GM12878 (cell line): ENCODE data around the gene SHISA2. TPM values are rescaled to one million over a fixed set of nuclear protein-coding genes. Genes with fewer than 3 reads are reported as not detected.

Experiments
- ATAC-seq: fragments of 200-7000 bp; cut with Tn5 transposase; 3 replicates; pipeline ENCODE4 v1.9.1; 2020; ENCODE audit warnings: mild to moderate bottlenecking, moderate library complexity
- BruUV-seq: library from RNA; stranded (reverse); fragments of 400-500 nt; replicated peaks from 2 replicates; lab custom pipeline; 2021; lab: Mats Ljungman, UMichigan
- CTCF ChIA-PET: fragments of 300-600 bp; sonication (Branson Sonifier 250); formaldehyde crosslinking; extraction: SDS; loops from one replicate; lab custom pipeline; 2021; ENCODE audit warnings: inconsistent platforms; lab: Yijun Ruan, JAX
- POLR2A ChIA-PET: fragments of 350-600 bp; formaldehyde crosslinking; extraction: SDS; loops from one replicate; lab custom pipeline; 2021; ENCODE audit warnings: inconsistent platforms; lab: Charles Lee
- RAD21 ChIA-PET: fragments of 300-600 bp; sonication (Branson Sonifier 250); formaldehyde crosslinking; loops from one replicate; lab custom pipeline; 2023; ENCODE audit warnings: antibody characterized with exemption; ENCODE audit not compliant: unreplicated experiment; lab: Charles Lee
- SMC1A ChIA-PET: fragments of 300-600 bp; sonication (Branson Sonifier 250); formaldehyde crosslinking; loops from one replicate; lab custom pipeline; 2023; ENCODE audit not compliant: unreplicated experiment, uncharacterized antibody; lab: Charles Lee
- DNase-seq: peaks from one replicate; pipeline ENCODE4 v3.0.0-alpha.2; 2011; ENCODE audit warnings: low read depth, low spot score
- FAIRE-seq: peaks from 3 replicates; lab custom pipeline; 2011; peaks lifted over from hg19 to GRCh38; lab: Jason Lieb, UNC
- H2AFZ ChIP-seq: 2 replicates; pipeline ENCODE4 v1.6.0; 2011; ENCODE audit warnings: low read depth, low read length, control low read depth; ENCODE audit not compliant: control insufficient read depth
- H3K27ac ChIP-seq: 2 replicates; pipeline ENCODE4 v1.5.1; 2011; ENCODE audit warnings: control low read depth; ENCODE audit not compliant: control insufficient read depth, insufficient read depth
- H3K27me3 ChIP-seq, 2 experiments: replicated peaks in 1 of 2; 2 replicates each; pipeline versions ENCODE4 v1.6.0 to v1.6.1; 2011; ENCODE audit warnings: low read length in 1 of 2; ENCODE audit not compliant: control insufficient read depth in 2 of 2, insufficient read depth in 2 of 2
- H3K36me3 ChIP-seq, 2 experiments: 2 replicates each; pipeline ENCODE4 v1.5.1; 2011; ENCODE audit warnings: low read length in 1 of 2; ENCODE audit not compliant: control insufficient read depth in 2 of 2, insufficient read depth in 2 of 2
- H3K4me1 ChIP-seq: 2 replicates; pipeline ENCODE4 v1.6.1; 2011; ENCODE audit warnings: mild to moderate bottlenecking, low read length, moderate library complexity, mixed read lengths; ENCODE audit not compliant: control insufficient read depth, insufficient read depth
- H3K4me2 ChIP-seq: 2 replicates; pipeline ENCODE4 v1.6.0; 2011; ENCODE audit warnings: control low read depth; ENCODE audit not compliant: control insufficient read depth, insufficient read depth
- H3K4me3 ChIP-seq: fragments of 200-600 bp; sonication (generic); 2 replicates; pipeline ENCODE4 v1.5.1; 2016
- H3K79me2 ChIP-seq: 2 replicates; pipeline ENCODE4 v1.6.0; 2011; ENCODE audit warnings: low read length; ENCODE audit not compliant: control insufficient read depth, insufficient read depth
- H3K9ac ChIP-seq: 2 replicates; pipeline ENCODE4 v1.8.0; 2011; ENCODE audit warnings: low read length, control low read depth, mixed read lengths; ENCODE audit not compliant: control insufficient read depth, insufficient read depth
- H3K9me3 ChIP-seq: replicated peaks from 3 replicates; pipeline ENCODE4 v1.5.1; 2011; ENCODE audit warnings: mild to moderate bottlenecking, low read length; ENCODE audit not compliant: control insufficient read depth, insufficient read depth
- H4K20me1 ChIP-seq: 2 replicates; pipeline ENCODE4 v1.6.0; 2011; ENCODE audit not compliant: control insufficient read depth, insufficient read depth
- EP300 ChIP-seq, 2 experiments: fragments of 150-350 bp in 1 of 2; IDR thresholded peaks; 2 replicates each; pipeline ENCODE4 v1.6.1; 2011 to 2012; ENCODE audit warnings: low read depth in 2 of 2, low read length in 2 of 2, borderline replicate concordance in 1 of 2, improper control_type of control experiment in 1 of 2, inconsistent platforms in 1 of 2; ENCODE audit not compliant: control insufficient read depth in 1 of 2
- NFXL1 ChIP-seq: fragments of 450-650 bp; IDR thresholded peaks from 2 replicates; pipeline ENCODE4 v1.6.1; 2017; ENCODE audit warnings: antibody characterized with exemption, mild to moderate bottlenecking, borderline replicate concordance
- RAD21 ChIP-seq: IDR thresholded peaks from 2 replicates; pipeline ENCODE4 v1.6.1; 2011; ENCODE audit warnings: mild to moderate bottlenecking, low read depth, low read length, moderate library complexity; ENCODE audit not compliant: insufficient read depth
- SMC3 ChIP-seq: IDR thresholded peaks from 2 replicates; pipeline ENCODE4 v1.6.1; 2011; ENCODE audit warnings: low read length, improper control_type of control experiment, borderline replicate concordance
- STAT1 ChIP-seq: fragments of 450-650 bp; conservative IDR thresholded peaks from 2 replicates; pipeline ENCODE4 v1.6.1; 2014; ENCODE audit warnings: antibody characterized with exemption, mild to moderate bottlenecking
- TCF7 ChIP-seq: IDR thresholded peaks from 2 replicates; pipeline ENCODE4 v1.6.1; 2014; ENCODE audit warnings: antibody characterized with exemption, borderline replicate concordance
- WGBS: methylation state at CpG from one replicate; pipeline ENCODE4 v1.1.6; 2016; ENCODE audit warnings: low lambda C conversion rate; ENCODE audit not compliant: insufficient replicate concordance, insufficient coverage; ENCODE audit errors: missing lambda C conversion rate; 5-methylcytosine and 5-hydroxymethylcytosine counted together
- in situ Hi-C: fragments of 300-500 bp; cut with MboI; formaldehyde crosslinking; loops from 9 replicates; pipeline ENCODE4 v1.14.3; 2018; ENCODE audit warnings: mixed read lengths
- intact Hi-C: fragments of 100-400 bp; cut with micrococcal nuclease; formaldehyde crosslinking; loops from one replicate; pipeline ENCODE4 v1.14.2; 2022; ENCODE audit not compliant: unreplicated experiment
- polyA plus RNA-seq, 11 experiments: library from polyadenylated mRNA; depleted of rRNA in 4 of 11; unstranded in 6 of 11; stranded (reverse) in 5 of 11; fragments of >200 nt; fragmentation: Nextera tagmentation in 4 of 11; fragmentation: Illumina TruSeq in 1 of 11; extraction: Ambion mirVana in 4 of 11; extraction: Trizol in 1 of 11; gene quantifications; 1 replicate in 1 of 11; 2 replicates in 10 of 11; pipeline versions ENCODE4 v1.2.1 to v1.2.3, GENCODE V29; 2011 to 2016; ENCODE audit warnings: inconsistent platforms in 2 of 11, missing spikeins in 2 of 11, low read depth in 1 of 11
- total RNA-seq, 4 experiments: library from RNA; depleted of rRNA in 3 of 4; stranded (reverse); fragments of >200 nt in 3 of 4; fragmentation: Illumina TruSeq in 1 of 4; extraction: Trizol in 1 of 4; gene quantifications; 2 replicates each; pipeline versions ENCODE4 v1.2.1 to v1.2.3, GENCODE V29; 2013 to 2021
- TF ChIP-seq, protein P1 (sequence below): fragments of 450-650 bp; IDR thresholded peaks from 2 replicates; pipeline ENCODE4 v1.6.1; 2017; ENCODE audit warnings: mild to moderate bottlenecking, moderate library complexity
- TF ChIP-seq, protein P2 (sequence below): IDR thresholded peaks from 2 replicates; pipeline ENCODE4 v1.6.1; 2012; ENCODE audit warnings: low read depth, low read length, improper control_type of control experiment
- TF ChIP-seq, protein P3 (sequence below), 3 experiments: IDR thresholded peaks in 2 of 3; conservative IDR thresholded peaks in 1 of 3; 2 replicates each; pipeline ENCODE4 v1.5.1; 2011; ENCODE audit warnings: low read depth in 3 of 3, low read length in 3 of 3, mild to moderate bottlenecking in 3 of 3, control low read depth in 2 of 3, moderate library complexity in 2 of 3, inconsistent platforms in 1 of 3, mixed read lengths in 1 of 3; ENCODE audit not compliant: control insufficient read depth in 2 of 3, insufficient read depth in 1 of 3; ENCODE audit errors: extremely low read depth in 1 of 3

The SHISA2 gene
- total and polyA plus RNA-seq, 10 of the 15 experiments (the other 5 are each of a cell fraction or from before 2014, with no cell fraction given), result 0.04 to 0.08 TPM; not detected in 8

GRCh38 chr13:26062853-26063444 is 11.1 kb upstream of the SHISA2 start:
- Histone ChIP-seq H3K4me2 (no peak overlapping the region), H3K9me3 (no peaks in the 10 kb centered on the region), H3K9ac (no peak overlapping the region), H3K4me3 (no peak overlapping the region), H3K4me1 (no peaks in the 10 kb centered on the region), H3K27ac (no peak overlapping the region), H2AFZ (no peak overlapping the region), H3K27me3 (peaks cover 0 to 4% of the 10 kb centered on the region in 2 experiments; a peak in 1 of 4 replicates), H4K20me1 (no peaks in the 10 kb centered on the region), H3K36me3 (no peaks in the 10 kb centered on the region), H3K79me2 (no peaks in the 10 kb centered on the region)
- ChIA-PET SMC1A (no interaction called here), POLR2A (no interaction called here), RAD21 (interaction anchor here (1.2 kb wide), 1 partner anchor 489 kb away, joined by 3 read pairs; no protein-coding TSS in a partner anchor), CTCF (no interaction called here)
- FAIRE-seq, result peak; percentile 35
- TF ChIP-seq TCF7 (no peak), RAD21 (peak; percentile 70), EP300 (IDR thresholded peaks at IDR 0.05; ENCODE audit: borderline replicate concordance in 1 of 2, control insufficient read depth in 1 of 2, low read depth in 2 of 2, low read length in 2 of 2) (no peak), NFXL1 (no peak), SMC3 (peak; percentile 90), STAT1 (no peak)
- TF ChIP-seq, protein P1, sequence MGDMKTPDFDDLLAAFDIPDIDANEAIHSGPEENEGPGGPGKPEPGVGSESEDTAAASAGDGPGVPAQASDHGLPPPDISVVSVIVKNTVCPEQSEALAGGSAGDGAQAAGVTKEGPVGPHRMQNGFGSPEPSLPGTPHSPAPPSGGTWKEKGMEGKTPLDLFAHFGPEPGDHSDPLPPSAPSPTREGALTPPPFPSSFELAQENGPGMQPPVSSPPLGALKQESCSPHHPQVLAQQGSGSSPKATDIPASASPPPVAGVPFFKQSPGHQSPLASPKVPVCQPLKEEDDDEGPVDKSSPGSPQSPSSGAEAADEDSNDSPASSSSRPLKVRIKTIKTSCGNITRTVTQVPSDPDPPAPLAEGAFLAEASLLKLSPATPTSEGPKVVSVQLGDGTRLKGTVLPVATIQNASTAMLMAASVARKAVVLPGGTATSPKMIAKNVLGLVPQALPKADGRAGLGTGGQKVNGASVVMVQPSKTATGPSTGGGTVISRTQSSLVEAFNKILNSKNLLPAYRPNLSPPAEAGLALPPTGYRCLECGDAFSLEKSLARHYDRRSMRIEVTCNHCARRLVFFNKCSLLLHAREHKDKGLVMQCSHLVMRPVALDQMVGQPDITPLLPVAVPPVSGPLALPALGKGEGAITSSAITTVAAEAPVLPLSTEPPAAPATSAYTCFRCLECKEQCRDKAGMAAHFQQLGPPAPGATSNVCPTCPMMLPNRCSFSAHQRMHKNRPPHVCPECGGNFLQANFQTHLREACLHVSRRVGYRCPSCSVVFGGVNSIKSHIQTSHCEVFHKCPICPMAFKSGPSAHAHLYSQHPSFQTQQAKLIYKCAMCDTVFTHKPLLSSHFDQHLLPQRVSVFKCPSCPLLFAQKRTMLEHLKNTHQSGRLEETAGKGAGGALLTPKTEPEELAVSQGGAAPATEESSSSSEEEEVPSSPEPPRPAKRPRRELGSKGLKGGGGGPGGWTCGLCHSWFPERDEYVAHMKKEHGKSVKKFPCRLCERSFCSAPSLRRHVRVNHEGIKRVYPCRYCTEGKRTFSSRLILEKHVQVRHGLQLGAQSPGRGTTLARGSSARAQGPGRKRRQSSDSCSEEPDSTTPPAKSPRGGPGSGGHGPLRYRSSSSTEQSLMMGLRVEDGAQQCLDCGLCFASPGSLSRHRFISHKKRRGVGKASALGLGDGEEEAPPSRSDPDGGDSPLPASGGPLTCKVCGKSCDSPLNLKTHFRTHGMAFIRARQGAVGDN, result no peak
- TF ChIP-seq, protein P2, sequence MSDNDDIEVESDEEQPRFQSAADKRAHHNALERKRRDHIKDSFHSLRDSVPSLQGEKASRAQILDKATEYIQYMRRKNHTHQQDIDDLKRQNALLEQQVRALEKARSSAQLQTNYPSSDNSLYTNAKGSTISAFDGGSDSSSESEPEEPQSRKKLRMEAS, result no peak
- TF ChIP-seq, protein P3, sequence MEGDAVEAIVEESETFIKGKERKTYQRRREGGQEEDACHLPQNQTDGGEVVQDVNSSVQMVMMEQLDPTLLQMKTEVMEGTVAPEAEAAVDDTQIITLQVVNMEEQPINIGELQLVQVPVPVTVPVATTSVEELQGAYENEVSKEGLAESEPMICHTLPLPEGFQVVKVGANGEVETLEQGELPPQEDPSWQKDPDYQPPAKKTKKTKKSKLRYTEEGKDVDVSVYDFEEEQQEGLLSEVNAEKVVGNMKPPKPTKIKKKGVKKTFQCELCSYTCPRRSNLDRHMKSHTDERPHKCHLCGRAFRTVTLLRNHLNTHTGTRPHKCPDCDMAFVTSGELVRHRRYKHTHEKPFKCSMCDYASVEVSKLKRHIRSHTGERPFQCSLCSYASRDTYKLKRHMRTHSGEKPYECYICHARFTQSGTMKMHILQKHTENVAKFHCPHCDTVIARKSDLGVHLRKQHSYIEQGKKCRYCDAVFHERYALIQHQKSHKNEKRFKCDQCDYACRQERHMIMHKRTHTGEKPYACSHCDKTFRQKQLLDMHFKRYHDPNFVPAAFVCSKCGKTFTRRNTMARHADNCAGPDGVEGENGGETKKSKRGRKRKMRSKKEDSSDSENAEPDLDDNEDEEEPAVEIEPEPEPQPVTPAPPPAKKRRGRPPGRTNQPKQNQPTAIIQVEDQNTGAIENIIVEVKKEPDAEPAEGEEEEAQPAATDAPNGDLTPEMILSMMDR (IDR thresholded peaks at IDR 0.05 in 2 of 3, conservative IDR thresholded peaks at IDR 0.05 in 1 of 3; ENCODE audit: control insufficient read depth in 2 of 3, extremely low read depth in 1 of 3, insufficient read depth in 1 of 3, low read depth in 3 of 3, low read length in 3 of 3), result peak; percentile 42 to 59 (median 51); a peak in 5 of 6 replicates
- no peak for DNase-seq
- no TSS peak for BruUV-seq
- in situ Hi-C loops (loop anchor here (5.0 kb wide), 2 partner anchors 236 to 491 kb away; no protein-coding TSS in a partner anchor), intact Hi-C loops (loop anchor here (2.0 kb wide), 2 partner anchors 234 to 488 kb away; no protein-coding TSS in a partner anchor)
- 21% methylated on average over 5 of the region's 5 CpGs for WGBS
- ATAC-seq, result peak; percentile 64
